Measurements from ENCODE around the gene NOS3. TPM values are rescaled to one million over a fixed set of nuclear protein-coding genes. Genes with fewer than 3 reads are reported as not detected.
A peak's percentile ranks its signal among the peaks of the same experiment; 100 is the strongest.

Gene NOS3
- total RNA-seq, 4 donors from 2014 or later = 5.2 to 8.1 (median 6.3) TPM

DNA sequence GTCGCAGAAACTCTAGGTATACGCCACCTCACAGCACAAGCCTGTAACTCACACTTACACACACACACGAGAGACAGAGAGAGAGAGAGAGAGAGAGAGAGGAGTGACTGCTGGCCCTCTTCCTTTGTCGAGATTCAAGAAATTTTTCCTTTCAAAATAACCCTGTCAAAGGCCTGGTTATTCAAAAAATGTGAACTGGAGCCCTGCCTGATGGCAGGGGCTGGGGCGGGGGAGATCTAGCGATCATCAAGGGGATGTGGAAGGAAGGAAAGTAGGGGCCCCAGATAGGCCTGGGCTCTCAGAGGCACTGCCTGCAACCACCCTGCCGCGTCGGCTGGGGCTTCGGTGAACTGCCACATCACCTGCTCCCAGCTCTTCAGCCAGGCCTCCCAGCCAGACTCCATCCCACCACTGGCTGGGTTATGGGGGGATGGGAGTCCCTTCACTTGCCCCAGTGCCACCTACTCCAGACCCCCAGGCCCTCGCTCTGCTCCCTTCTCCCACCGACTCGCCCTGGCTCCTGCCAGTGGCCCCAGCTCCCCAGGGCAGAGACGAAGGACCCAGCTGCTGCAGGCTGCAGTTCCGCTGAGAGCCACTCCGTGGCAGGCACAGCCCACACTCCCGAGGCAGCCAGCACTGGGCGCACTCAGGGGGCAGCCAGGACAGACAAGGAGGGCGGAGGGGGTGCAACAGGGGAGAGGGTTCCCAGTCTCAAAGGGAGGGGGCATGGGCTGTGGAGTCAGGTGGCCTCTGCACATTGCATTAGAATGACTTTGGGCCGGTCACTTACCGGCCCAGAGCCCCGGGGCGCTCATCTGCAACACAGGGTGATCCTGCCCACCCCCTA lies 28.0 kb upstream of the NOS3 start:
- TF ChIP-seq POLR2A (IDR thresholded peaks at IDR 0.05) = no peak
- TF ChIP-seq, protein P1, sequence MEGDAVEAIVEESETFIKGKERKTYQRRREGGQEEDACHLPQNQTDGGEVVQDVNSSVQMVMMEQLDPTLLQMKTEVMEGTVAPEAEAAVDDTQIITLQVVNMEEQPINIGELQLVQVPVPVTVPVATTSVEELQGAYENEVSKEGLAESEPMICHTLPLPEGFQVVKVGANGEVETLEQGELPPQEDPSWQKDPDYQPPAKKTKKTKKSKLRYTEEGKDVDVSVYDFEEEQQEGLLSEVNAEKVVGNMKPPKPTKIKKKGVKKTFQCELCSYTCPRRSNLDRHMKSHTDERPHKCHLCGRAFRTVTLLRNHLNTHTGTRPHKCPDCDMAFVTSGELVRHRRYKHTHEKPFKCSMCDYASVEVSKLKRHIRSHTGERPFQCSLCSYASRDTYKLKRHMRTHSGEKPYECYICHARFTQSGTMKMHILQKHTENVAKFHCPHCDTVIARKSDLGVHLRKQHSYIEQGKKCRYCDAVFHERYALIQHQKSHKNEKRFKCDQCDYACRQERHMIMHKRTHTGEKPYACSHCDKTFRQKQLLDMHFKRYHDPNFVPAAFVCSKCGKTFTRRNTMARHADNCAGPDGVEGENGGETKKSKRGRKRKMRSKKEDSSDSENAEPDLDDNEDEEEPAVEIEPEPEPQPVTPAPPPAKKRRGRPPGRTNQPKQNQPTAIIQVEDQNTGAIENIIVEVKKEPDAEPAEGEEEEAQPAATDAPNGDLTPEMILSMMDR (IDR thresholded peaks at IDR 0.05) = peak; percentile 34 to 76 (median 58)
- WGBS, 2 donors = 36 to 44% methylated on average over 17 to 19 of the region's 23 CpGs
- DNase-seq = peak; percentile 39 to 45
- Histone ChIP-seq H3K4me1 (no peaks in the 10 kb centered on the region), H3K4me3 (replicated peaks in 1 of 3) (no peak overlapping the region), H3K36me3 (no peaks in the 10 kb centered on the region), H3K27ac (no peak overlapping the region), H3K27me3 (no peaks in the 10 kb centered on the region), H3K9me3 (no peaks in the 10 kb centered on the region)
- intact Hi-C loops (cut with DNase I) = no loop called here

DNA sequence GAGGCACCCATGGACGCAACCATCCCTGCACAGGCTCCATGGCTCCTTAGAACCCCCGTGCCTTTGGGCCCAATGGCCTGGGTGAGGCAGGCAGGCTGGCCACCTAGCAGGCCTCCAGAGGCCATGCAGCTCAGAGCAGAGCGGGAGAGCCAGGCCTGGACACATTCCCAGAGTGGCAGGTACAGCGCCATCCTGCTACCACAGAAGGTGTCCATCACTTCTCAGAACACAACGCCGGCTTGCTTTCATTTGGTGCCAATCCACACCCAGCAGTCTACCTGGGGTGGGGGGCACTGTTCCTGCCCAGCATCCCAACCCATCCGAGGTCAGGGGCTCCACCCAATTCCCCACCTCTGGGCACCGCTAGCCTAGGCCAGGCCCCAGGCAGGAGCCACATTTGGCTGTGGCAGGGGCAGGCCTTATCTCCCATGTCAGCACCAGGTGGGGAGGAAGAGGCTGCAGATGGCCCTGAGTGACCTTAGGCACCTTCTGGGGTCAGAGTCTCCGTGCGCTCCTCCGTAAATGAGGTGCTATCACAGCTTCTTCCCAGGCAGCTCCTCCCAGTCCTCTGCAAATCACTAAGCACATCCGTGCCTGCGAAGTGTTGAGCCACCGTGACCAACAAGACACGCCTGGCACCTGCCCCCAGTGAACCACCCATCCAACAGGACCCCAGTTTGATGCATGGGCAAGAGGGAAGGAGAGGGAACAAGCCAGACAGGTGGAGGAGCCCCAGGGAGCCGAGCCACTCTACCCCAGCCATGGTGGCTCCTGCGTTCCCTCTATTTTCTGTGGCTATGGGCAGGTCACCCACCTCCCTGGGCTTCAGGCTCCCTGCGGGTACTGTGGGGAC lies 26.9 kb upstream of the NOS3 start:
- intact Hi-C loops (cut with DNase I) = no loop called here
- Histone ChIP-seq H3K9me3 (no peaks in the 10 kb centered on the region), H3K4me1 (no peaks in the 10 kb centered on the region), H3K36me3 (no peaks in the 10 kb centered on the region), H3K27ac (no peak overlapping the region), H3K4me3 (replicated peaks in 1 of 3) (no peak overlapping the region), H3K27me3 (no peaks in the 10 kb centered on the region)
- 87 to 89% methylated on average over 11 to 15 of the region's 18 CpGs for WGBS, 2 donors
- DNase-seq = no peak
- TF ChIP-seq, protein P1 (IDR thresholded peaks at IDR 0.05) = no peak
- no peak for TF ChIP-seq POLR2A (IDR thresholded peaks at IDR 0.05)

DNA sequence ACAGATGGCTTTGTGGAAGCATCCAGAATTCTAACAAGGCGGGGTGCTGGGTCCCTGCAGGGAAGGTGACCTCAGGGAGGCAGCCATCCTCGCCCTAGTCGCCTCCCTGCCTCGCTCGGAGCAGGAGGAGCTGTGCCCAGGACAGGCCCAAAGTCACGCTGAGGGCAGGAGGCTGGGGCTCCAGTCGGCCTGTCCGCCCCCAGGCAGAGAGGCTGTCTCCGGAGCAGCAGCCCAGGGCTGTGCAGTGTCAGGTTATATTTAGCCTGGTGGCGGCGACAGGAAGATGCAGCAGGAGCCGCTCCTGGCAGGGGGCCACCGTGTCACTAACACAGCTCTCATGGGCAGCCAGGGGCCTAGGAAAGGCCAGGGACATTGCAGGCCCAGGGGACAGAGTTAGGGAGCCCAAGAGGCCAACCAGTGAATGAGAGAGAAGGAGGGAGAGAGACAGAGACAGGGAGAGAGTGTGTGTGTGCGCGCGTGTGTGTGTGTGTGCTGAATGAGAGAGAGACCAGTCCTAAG lies 26.2 kb upstream of the NOS3 start:
- intact Hi-C loops (cut with DNase I) = no loop called here
- no peak for DNase-seq
- 54 to 55% methylated on average over 8 to 15 of the region's 16 CpGs for WGBS, 2 donors

DNA sequence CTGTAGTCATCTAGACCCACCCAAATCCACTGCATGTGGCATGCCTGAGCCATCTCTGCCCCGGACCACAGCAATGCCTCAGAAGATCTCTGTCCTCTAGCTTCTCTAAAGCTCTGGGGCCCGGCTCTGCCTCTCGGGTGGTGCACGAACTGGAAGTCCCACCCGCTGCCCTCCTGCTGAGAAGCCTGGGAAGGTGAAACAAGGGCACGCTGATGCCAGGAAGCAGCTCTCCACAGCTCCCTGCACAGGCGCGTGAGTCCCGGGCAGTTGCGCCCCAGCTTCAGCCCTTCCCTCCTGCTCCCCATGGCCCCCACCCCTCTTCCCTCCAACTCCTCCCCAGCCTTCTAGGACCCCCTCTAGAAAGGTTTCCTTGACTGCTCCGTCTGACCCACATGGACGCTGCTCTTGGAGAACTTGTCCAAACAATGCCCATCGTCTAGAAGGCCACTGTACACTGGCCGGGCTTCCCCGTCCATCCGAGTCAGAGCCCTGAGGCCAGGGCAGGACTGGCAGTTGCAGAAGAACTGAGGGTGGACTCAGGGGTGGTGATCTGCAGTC lies 25.5 kb upstream of the NOS3 start:
- Histone ChIP-seq H3K4me3 (replicated peaks in 1 of 3) (no peak overlapping the region), H3K36me3 (no peaks in the 10 kb centered on the region), H3K9me3 (no peaks in the 10 kb centered on the region), H3K27ac (no peak overlapping the region), H3K27me3 (no peaks in the 10 kb centered on the region), H3K4me1 (no peaks in the 10 kb centered on the region)
- DNase-seq = no peak
- WGBS, 2 donors = 76 to 78% methylated on average over 12 to 14 of the region's 16 CpGs
- TF ChIP-seq POLR2A (IDR thresholded peaks at IDR 0.05) = no peak
- TF ChIP-seq, protein P1 (IDR thresholded peaks at IDR 0.05) = no peak
- intact Hi-C loops (cut with DNase I) = no loop called here

More for the DNA sequence above, 26.2 kb upstream of the NOS3 start:
- no peaks in the 10 kb centered on the region for H3K36me3 ChIP-seq
- no peak overlapping the region for H3K27ac ChIP-seq
- no peak for TF ChIP-seq POLR2A (IDR thresholded peaks at IDR 0.05)
- TF ChIP-seq, protein P1 (IDR thresholded peaks at IDR 0.05) = no peak
- H3K27me3 ChIP-seq = no peaks in the 10 kb centered on the region
- no peaks in the 10 kb centered on the region for H3K9me3 ChIP-seq
- H3K4me3 ChIP-seq (replicated peaks in 1 of 3) = no peak overlapping the region
- H3K4me1 ChIP-seq = no peaks in the 10 kb centered on the region

Measured in thyroid gland (tissue), 4 donors.